ENCODE data around the gene ABCC1.
"Not testable (repeated sequence)": the region's sequence is repeated elsewhere in the genome, so short reads cannot be mapped to it uniquely, and the experiment has no call there.

Gene ABCC1

GRCh38 chr16:16158082-16158658 is 208.8 kb downstream of the ABCC1 start:
- TF ChIP-seq JUND (IDR thresholded peaks at IDR 0.05; ENCODE audit: low read depth) = no peak
- no peak for DNase-seq (ENCODE audit: low read depth in 1 of 2, low spot score in 1 of 2)
- in situ Hi-C loops (cut with HindIII; ENCODE audit: low pct_unique_long_range_greater_than_20kb, low sequenced_read_pairs) = no loop called here

DNA sequence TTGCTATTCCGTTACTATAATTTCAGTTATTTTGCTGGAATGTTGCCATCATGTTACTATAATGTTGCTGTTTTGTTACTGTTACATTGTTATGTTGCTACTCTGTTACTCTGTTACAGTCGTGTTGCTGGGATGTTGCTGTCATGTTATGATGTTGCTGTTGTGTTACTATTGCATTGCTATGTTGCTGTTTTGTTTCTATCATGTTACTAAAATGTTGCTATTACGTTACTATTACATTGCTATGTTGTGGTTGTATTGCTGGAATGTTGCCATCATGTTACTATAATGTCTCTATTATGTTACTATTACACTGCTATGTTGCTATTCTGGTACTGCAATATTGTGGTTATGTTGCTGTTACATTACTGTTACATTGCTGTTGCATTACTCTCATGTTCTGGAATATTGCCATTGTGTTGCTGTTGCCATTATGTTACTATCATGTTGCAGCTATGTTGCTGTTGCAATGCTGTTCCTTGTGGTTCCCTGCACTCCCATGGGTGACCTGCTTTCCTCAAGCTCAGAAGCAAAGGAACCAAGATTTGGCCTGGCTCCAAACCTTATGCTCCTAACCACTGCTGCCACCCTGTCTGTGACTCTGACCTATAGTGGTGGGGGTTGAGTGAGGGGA is 209.4 kb downstream of the ABCC1 start:
- in situ Hi-C loops (cut with HindIII; ENCODE audit: low pct_unique_long_range_greater_than_20kb, low sequenced_read_pairs) = no loop called here
- TF ChIP-seq JUND (IDR thresholded peaks at IDR 0.05; ENCODE audit: low read depth) = no peak
- no peak for DNase-seq (ENCODE audit: low read depth in 1 of 2, low spot score in 1 of 2)

GRCh38 chr16:16159662-16160061 is 210.2 kb downstream of the ABCC1 start:
- no peak for TF ChIP-seq JUND (IDR thresholded peaks at IDR 0.05; ENCODE audit: low read depth)
- in situ Hi-C loops (cut with HindIII; ENCODE audit: low pct_unique_long_range_greater_than_20kb, low sequenced_read_pairs) = no loop called here
- no peak for DNase-seq (ENCODE audit: low read depth in 1 of 2, low spot score in 1 of 2)

GRCh38 chr16:16161319-16161718 is 211.9 kb downstream of the ABCC1 start:
- in situ Hi-C loops (cut with HindIII; ENCODE audit: low pct_unique_long_range_greater_than_20kb, low sequenced_read_pairs) = no loop called here
- DNase-seq (ENCODE audit: low read depth in 1 of 2, low spot score in 1 of 2) = no peak
- no peak for TF ChIP-seq JUND (IDR thresholded peaks at IDR 0.05; ENCODE audit: low read depth)

DNA sequence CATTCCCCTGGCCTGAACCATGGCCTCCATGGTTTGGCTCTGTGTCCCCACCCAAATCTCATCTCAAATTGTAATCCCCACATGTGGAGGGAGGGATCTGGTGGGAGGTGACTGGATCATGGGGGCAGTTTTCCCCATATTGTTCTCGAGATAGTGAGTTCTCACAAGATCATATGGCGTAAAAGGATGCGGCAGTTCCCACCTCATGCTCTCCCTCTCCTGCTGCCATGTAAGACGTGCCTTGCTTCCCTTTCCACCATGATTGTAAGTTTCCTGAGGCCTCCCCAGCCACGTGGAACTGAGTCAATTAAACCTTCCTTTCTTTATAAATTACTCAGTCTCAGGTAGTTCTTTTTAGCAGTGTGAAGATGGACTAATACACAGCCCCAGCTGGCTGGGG is 212.4 kb downstream of the ABCC1 start:
- in situ Hi-C loops (cut with HindIII; ENCODE audit: low pct_unique_long_range_greater_than_20kb, low sequenced_read_pairs); DNase-seq (ENCODE audit: low read depth in 1 of 2, low spot score in 1 of 2): not testable (repeated sequence)

GRCh38 chr16:16162591-16162990 is 213.2 kb downstream of the ABCC1 start:
- in situ Hi-C loops (cut with HindIII; ENCODE audit: low pct_unique_long_range_greater_than_20kb, low sequenced_read_pairs) = no loop called here
- TF ChIP-seq JUND (IDR thresholded peaks at IDR 0.05; ENCODE audit: low read depth) = no peak
- no peak for DNase-seq (ENCODE audit: low read depth in 1 of 2, low spot score in 1 of 2)

- no peak for DNase-seq (ENCODE audit: low read depth in 1 of 2, low spot score in 1 of 2)
- no peak for TF ChIP-seq JUND (IDR thresholded peaks at IDR 0.05; ENCODE audit: low read depth)
- in situ Hi-C loops (cut with HindIII; ENCODE audit: low pct_unique_long_range_greater_than_20kb, low sequenced_read_pairs) = no loop called here
Observed at GRCh38 chr16:16163109-16163508, 213.7 kb downstream of the ABCC1 start.

GRCh38 chr16:16163571-16163970 is 214.2 kb downstream of the ABCC1 start:
- no peak for TF ChIP-seq JUND (IDR thresholded peaks at IDR 0.05; ENCODE audit: low read depth)
- DNase-seq (ENCODE audit: low read depth in 1 of 2, low spot score in 1 of 2) = no peak
- in situ Hi-C loops (cut with HindIII; ENCODE audit: low pct_unique_long_range_greater_than_20kb, low sequenced_read_pairs) = no loop called here

- TF ChIP-seq JUND (IDR thresholded peaks at IDR 0.05; ENCODE audit: low read depth) = no peak
- no peak for DNase-seq (ENCODE audit: low read depth in 1 of 2, low spot score in 1 of 2)
- in situ Hi-C loops (cut with HindIII; ENCODE audit: low pct_unique_long_range_greater_than_20kb, low sequenced_read_pairs) = no loop called here
Observed at GRCh38 chr16:16164243-16164642, 214.8 kb downstream of the ABCC1 start.

- in situ Hi-C loops (cut with HindIII; ENCODE audit: low pct_unique_long_range_greater_than_20kb, low sequenced_read_pairs) = no loop called here
- no peak for DNase-seq (ENCODE audit: low read depth in 1 of 2, low spot score in 1 of 2)
- TF ChIP-seq JUND (IDR thresholded peaks at IDR 0.05; ENCODE audit: low read depth) = no peak
Observed at GRCh38 chr16:16166085-16166484, 216.7 kb downstream of the ABCC1 start.

- in situ Hi-C loops (cut with HindIII; ENCODE audit: low pct_unique_long_range_greater_than_20kb, low sequenced_read_pairs) = no loop called here
- DNase-seq (ENCODE audit: low read depth in 1 of 2, low spot score in 1 of 2) = no peak
- no peak for TF ChIP-seq JUND (IDR thresholded peaks at IDR 0.05; ENCODE audit: low read depth)
Observed at GRCh38 chr16:16166949-16167348, 217.5 kb downstream of the ABCC1 start.

DNA sequence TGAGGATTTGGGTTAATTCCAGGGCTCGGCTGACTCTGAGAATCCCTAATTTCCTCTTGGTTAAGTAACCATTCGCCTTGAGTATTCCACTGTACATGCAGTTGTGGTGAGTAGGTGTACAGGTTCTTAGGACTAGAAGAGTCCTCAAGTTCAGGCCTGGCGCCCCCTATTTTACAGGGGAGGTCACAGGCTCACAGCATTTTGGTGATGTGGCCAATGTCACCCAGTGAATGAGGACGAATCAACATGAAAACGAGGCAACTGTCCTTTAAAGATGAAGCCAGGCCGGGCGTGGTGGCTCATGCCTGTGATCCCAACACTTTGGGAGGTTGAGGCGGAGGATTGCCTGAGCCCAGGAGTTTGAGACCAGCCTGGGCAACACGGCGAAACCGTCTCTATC is 218.5 kb downstream of the ABCC1 start:
- no peak for TF ChIP-seq JUND (IDR thresholded peaks at IDR 0.05; ENCODE audit: low read depth)

GRCh38 chr16:16168431-16168830 is 219.0 kb downstream of the ABCC1 start:
- DNase-seq (ENCODE audit: low read depth in 1 of 2, low spot score in 1 of 2) = no peak
- in situ Hi-C loops (cut with HindIII; ENCODE audit: low pct_unique_long_range_greater_than_20kb, low sequenced_read_pairs) = no loop called here

More for the DNA sequence above, 218.5 kb downstream of the ABCC1 start:
- no peak for DNase-seq (ENCODE audit: low read depth in 1 of 2, low spot score in 1 of 2)
- in situ Hi-C loops (cut with HindIII; ENCODE audit: low pct_unique_long_range_greater_than_20kb, low sequenced_read_pairs) = no loop called here

DNA sequence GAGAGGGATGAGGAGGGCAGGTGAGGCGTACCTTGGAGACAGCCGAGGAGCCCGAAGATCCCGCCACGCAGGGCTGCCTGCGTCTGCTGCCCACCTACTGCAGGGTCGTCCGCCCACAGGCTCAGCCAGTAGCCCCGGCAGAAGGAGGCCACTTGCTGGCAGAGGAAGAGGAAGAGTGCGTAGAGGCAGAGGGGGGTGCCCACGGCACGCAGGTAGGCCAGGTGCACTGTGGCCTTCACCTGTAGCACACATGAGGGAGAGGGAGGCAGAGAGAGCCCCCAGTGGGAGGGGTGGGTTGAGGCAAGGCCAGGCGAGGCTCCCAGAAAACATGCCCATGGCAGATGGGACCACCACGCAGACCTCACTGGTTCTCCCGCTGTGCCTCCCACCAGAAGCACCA is 220.2 kb downstream of the ABCC1 start:
- DNase-seq (ENCODE audit: low read depth in 1 of 2, low spot score in 1 of 2) = no peak
- in situ Hi-C loops (cut with HindIII; ENCODE audit: low pct_unique_long_range_greater_than_20kb, low sequenced_read_pairs) = no loop called here

More at GRCh38 chr16:16168431-16168830, 219.0 kb downstream of the ABCC1 start:
- no peak for TF ChIP-seq JUND (IDR thresholded peaks at IDR 0.05; ENCODE audit: low read depth)

More for the DNA sequence above, 220.2 kb downstream of the ABCC1 start:
- TF ChIP-seq JUND (IDR thresholded peaks at IDR 0.05; ENCODE audit: low read depth) = no peak

Data from T47D (cell line).